HG03558 (cell line): ENCODE data around the gene PPFIA2.

Experiments
- ATAC-seq: cut with Tn5 transposase; IDR thresholded peaks from one replicate; pipeline ENCODE4 v1.9.1; 2021; ENCODE audit warnings: moderate number of reproducible peaks; ENCODE audit not compliant: unreplicated experiment; ENCODE audit errors: extremely low read depth

PPFIA2 gene

GRCh38 chr12:81572411-81572810 lies 186.7 kb downstream of the PPFIA2 start:
- ATAC-seq, result no peak

- ATAC-seq, result no peak
Observed at GRCh38 chr12:81570234-81570633, 188.9 kb downstream of the PPFIA2 start.

- no peak for ATAC-seq
Observed at GRCh38 chr12:81564237-81564636, 194.9 kb downstream of the PPFIA2 start.

GRCh38 chr12:81558031-81558430 lies 201.1 kb downstream of the PPFIA2 start:
- ATAC-seq, result no peak

GRCh38 chr12:81546811-81547210 lies 212.3 kb downstream of the PPFIA2 start:
- no peak for ATAC-seq

GRCh38 chr12:81543621-81544139 lies 215.5 kb downstream of the PPFIA2 start:
- ATAC-seq, result no peak

GRCh38 chr12:81542065-81543010 lies 216.8 kb downstream of the PPFIA2 start:
- ATAC-seq, result no peak

GRCh38 chr12:81541121-81541520 lies 218.0 kb downstream of the PPFIA2 start:
- no peak for ATAC-seq

GRCh38 chr12:81539279-81539678 lies 219.9 kb downstream of the PPFIA2 start:
- ATAC-seq, result no peak

GRCh38 chr12:81533054-81533453 lies 226.1 kb downstream of the PPFIA2 start:
- ATAC-seq, result no peak

- no peak for ATAC-seq
Observed at GRCh38 chr12:81530352-81530751, 228.8 kb downstream of the PPFIA2 start.

- ATAC-seq, result no peak
Observed at GRCh38 chr12:81520064-81520945, 238.8 kb downstream of the PPFIA2 start.

GRCh38 chr12:81518638-81519037 lies 240.5 kb downstream of the PPFIA2 start:
- ATAC-seq, result no peak

- no peak for ATAC-seq
Observed at GRCh38 chr12:81517296-81517695, 241.9 kb downstream of the PPFIA2 start.

GRCh38 chr12:81502912-81503695 lies 256.0 kb downstream of the PPFIA2 start:
- ATAC-seq, result no peak

- ATAC-seq, result no peak
Observed at GRCh38 chr12:81500788-81501187, 258.4 kb downstream of the PPFIA2 start.

- ATAC-seq, result no peak
Observed at GRCh38 chr12:81499809-81500208, 259.3 kb downstream of the PPFIA2 start.

- no peak for ATAC-seq
Observed at GRCh38 chr12:81492131-81492720, 266.9 kb downstream of the PPFIA2 start.

GRCh38 chr12:81472934-81473333 lies 286.2 kb downstream of the PPFIA2 start:
- no peak for ATAC-seq

- no peak for ATAC-seq
Observed at GRCh38 chr12:81470923-81471322, 288.2 kb downstream of the PPFIA2 start.
